HG02852 (cell line): ENCODE data around the gene PSAPL1.

Experiments
- ATAC-seq: cut with Tn5 transposase; IDR thresholded peaks from one replicate; pipeline ENCODE4 v1.9.1; 2021; ENCODE audit warnings: mild to moderate bottlenecking, moderate library complexity; ENCODE audit not compliant: unreplicated experiment

The PSAPL1 gene

DNA sequence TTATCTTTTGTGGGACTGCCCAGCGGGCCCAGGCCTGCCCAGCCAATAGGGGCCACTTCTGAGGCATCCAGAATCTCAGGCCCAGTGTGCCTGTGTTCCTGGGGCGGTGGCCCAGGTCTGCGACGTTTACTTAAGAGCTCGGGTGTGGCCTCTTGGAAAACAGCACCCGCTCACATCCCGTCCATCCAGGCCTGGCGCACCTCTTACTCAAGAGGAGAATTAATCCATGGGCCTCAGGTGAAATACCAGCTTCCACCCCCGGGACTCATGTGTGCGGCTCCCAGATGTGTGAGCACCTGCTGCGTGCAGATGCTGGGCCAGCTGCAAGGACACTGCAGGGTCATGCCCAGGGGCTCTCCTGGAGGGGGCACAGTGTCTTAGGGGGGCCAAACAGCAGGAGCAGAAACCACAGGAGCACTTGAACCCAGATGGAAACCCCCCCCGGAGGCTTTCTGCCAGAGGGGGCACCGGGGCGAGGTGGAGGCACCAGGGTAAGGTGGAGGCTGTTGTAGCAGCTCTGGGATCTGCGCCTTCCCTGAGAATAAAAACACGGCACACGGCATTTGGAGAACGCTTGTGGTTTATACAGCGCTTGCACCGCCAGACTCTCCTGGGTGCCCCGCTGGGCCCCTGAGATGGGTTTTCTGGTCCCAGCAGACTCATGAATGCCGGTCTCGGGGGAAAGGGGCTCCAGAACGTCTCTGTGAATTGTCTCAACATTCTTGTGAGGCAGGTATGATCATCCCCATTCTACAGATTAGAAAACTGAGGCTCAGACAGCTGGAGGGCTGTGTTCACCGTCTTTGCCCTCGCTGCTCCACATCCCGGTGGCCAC, 2.8 kb downstream of the PSAPL1 start:
- ATAC-seq, result no peak

DNA sequence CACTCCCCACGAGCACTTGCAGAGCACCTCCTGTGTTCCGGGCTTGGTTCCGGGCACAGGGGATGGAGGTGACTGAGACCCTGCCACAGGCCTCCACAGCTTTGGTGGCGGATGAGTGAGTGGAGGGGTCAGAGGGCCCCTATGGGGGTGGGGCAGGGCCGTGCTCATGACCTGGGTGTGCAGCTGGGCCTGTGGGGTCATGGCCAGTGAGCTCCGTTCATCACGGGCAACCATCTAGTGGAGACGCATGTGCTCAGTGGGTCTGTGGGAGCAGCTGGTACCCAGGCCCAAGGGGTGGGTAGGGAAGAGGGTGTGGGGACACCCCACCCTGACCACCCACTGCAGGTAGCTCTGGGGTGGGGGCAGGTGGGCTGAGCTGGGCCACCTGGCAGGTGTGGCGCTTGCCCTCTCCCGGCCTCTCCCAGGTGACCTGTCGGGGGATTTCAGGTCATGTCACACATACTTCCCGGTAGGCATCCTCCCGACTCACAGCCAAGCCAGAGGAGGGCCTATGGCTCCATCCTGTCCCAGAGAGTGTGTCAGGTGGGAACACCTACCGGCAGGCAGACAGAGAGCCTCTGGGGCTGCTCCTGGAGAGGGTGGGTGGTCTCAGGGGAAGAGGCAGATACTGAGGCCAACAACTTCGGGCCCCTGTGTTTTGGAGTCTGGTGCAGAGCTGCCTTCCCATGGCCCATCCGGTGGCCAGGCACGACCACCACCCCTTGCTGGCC, 3.6 kb downstream of the PSAPL1 start:
- ATAC-seq, result no peak

GRCh38 chr4:7430368-7430964, 4.3 kb downstream of the PSAPL1 start:
- no peak for ATAC-seq

DNA sequence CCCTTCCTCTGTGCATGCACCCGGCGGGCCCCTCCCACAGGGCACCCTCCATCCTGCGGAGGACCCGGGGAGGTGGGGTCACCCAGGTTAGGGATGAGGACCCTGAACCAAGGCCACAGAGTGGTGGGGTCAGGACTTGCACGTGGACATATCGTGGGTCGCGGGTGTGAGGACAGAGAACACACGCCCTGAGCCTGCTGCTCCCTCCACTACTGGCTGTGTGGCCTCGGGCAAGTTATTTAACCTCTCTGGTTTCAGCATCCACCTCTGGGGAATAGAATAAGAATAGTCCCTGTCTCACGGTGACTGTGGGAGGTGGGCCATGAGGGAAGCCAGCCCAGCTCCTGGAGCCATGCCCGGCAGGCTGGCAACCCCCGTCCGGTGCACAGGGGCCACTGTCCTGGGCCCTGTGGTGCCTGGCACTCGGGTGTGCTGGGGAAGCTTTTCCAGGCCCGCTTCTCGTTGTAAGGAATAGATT, 5.1 kb downstream of the PSAPL1 start:
- ATAC-seq, result no peak

GRCh38 chr4:7429069-7429416, 5.7 kb downstream of the PSAPL1 start:
- ATAC-seq, result no peak

- no peak for ATAC-seq
Observed at GRCh38 chr4:7428261-7429068, 6.3 kb downstream of the PSAPL1 start.

GRCh38 chr4:7427831-7428260, 6.9 kb downstream of the PSAPL1 start:
- no peak for ATAC-seq

DNA sequence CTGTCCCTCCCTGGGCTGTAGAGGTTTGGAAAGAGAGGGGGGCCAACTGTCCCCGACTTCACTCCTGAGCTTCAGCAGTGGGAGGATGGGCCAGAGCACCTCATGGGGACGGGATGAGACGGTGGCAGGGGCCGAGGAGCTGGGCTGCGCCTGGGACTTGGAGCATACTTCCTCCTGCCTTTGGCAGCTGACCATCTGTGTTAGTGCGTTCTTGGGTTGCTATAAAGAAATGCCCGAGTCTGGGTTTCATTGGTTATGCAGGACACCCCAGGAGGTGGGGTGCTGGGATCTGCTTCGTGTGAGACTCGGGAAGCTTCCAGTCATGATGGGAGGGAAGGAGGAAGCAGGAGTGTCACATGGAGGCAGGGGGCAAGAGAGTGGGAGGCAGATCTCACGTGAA, 7.4 kb downstream of the PSAPL1 start:
- no peak for ATAC-seq

DNA sequence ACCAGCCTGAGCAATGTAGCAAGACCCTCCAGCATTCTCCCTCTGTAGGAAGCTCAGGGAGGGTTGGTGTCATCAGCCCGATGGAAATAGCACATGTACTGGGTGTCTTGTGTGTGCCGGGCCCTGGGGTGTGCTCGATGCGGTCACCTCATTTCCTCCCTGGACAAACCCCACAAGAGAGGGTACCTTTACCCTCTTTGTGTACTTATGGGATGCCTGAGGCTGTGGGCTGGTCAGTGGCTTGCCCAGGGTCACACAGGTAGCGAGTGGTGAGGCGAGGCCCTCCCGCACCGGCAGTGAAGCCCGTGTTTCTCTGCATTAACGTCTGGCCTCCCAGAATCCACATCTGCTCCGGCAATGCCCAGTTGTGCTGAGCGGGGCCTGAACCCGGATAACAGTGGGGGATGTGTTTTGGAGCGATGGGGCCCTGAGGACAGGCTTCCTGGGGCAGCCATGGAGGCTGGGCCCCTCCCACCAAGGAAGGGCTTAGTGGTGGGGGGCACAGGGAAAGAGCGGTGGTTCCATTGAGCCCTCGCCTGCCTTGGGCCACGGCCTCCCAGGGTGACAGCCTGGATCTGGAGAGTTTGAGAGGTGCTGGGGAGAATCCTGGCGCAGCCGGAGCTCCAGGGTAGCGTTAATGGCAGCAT, 8.1 kb downstream of the PSAPL1 start:
- ATAC-seq, result no peak

DNA sequence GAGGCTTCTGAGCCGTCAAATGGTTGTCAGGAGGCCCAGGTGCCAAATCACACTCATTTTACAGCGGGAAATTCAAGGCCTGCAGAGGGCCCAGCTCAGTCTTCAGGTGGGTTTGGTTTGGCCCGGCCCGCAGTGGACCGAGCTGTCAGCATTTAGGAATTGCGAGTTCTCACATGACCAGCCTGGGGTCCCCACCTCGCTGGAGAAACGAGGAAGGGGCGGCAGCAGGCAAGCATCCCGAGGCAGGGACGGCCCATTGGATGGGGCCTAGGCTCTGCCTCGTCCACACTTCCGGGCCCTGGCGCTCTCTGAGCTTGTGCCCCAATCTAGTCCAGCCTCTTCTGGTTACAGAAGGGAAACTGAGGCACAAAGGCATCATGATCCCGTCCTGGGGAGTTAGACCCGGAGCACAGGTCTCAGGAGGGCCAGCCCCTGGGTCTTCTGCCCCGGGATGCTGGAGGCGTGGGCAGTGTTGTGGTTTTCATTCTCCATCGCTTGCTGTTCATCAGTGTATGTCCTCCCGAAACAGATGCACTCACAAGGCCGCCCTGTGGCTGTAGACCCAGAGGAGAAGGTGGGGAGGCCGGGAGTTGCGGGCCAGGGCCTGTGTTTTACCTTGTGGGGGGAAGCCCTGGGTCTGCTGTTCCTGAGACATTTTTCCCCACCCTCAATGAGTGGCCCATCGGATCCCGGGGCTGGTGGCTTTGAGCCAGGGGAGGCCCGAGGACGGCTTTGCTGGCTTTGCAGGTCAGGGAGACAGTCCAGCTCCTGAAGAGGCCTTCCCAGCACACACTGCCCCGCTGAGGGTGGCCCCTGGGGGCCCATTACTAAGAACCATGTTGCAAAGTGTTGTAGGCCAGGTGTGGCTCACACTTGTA, 8.9 kb downstream of the PSAPL1 start:
- ATAC-seq, result no peak

GRCh38 chr4:7425124-7425523, 9.6 kb downstream of the PSAPL1 start:
- ATAC-seq, result no peak

DNA sequence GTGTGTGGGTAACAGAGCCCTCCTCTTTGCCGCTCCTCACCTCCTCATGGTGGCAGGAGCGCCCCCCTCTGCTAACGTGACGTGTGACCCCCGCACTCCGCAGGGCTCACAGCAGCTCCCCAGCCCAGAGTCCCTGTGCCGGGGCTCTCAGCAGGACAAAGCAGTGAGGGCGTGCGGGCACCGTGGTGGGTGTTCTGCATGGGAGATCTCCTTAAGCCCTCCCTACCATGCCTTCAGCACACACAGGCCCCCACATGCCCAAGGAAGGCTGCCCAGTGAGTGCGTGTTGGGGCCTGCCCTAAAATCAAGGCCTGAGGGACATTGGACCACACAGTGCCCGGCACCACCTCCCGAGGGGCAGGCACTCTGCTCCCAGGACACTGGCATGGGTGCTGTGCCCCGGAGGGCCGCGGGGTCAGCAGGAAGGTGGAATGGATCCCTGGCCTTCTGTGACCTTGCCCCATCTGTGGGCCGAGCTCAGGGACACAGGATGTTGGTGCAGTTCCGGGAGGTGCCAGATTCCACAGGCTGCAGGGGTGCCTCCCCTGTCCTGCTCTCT, 10.1 kb downstream of the PSAPL1 start:
- ATAC-seq, result no peak

DNA sequence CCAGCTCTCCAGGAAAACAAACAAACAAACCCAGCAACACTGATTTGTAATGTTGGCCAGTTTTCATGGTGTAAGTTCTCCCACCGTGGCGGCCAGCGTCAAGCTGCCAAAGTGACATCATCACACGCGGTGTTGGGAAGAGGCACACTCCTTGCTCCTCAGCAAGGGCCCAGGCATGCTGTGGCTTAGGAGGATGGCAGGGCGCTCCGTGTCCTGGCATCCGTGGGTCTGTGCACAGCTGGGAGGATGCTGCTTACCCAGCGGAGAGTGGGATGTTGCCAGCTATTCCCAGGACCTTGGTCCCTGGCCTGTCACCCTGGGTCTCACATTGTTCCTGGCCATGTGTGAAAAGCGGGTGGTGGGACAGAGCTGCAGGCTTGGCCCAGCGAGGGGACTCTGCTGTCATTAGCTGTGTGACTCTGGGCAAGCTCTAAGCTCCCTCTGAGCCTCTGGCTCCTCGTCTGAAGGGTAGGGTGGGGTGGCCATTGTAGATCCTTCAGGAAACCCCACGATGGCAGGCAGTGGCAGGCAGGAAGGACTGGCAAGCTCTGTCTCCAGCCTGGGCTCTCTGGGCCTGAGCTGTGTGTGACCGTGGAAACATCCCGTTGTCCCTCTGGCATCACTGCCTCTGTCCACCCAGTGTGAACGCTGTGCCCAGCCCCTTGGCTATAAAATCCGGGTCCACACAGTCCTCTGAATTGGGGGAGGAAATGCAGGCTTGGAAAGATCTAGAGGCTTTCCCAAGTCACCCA, 10.8 kb downstream of the PSAPL1 start:
- no peak for ATAC-seq

GRCh38 chr4:7423391-7423790, 11.3 kb downstream of the PSAPL1 start:
- no peak for ATAC-seq

DNA sequence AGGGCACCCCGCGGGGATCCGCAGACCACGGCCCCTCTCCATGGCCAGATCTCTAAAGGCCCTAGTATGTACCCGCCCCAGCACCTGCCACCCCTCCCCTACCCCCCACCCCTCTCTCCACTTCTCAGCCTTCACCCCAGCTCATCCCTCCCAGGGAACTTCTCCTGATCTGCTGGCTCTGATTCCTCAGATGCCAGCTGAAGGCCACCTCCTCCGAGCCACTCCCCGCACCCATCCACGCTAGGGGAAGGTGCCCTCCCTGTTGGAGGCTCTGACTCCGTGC, 11.9 kb downstream of the PSAPL1 start:
- ATAC-seq, result no peak

GRCh38 chr4:7422151-7422897, 12.4 kb downstream of the PSAPL1 start:
- no peak for ATAC-seq

- ATAC-seq, result no peak
Observed at GRCh38 chr4:7421356-7422150, 13.2 kb downstream of the PSAPL1 start.
